ENCODE measurements around the gene OGDHL.
"Not testable (repeated sequence)": the region's sequence is repeated elsewhere in the genome, so short reads cannot be mapped to it uniquely, and the experiment has no call there.

Gene OGDHL

DNA sequence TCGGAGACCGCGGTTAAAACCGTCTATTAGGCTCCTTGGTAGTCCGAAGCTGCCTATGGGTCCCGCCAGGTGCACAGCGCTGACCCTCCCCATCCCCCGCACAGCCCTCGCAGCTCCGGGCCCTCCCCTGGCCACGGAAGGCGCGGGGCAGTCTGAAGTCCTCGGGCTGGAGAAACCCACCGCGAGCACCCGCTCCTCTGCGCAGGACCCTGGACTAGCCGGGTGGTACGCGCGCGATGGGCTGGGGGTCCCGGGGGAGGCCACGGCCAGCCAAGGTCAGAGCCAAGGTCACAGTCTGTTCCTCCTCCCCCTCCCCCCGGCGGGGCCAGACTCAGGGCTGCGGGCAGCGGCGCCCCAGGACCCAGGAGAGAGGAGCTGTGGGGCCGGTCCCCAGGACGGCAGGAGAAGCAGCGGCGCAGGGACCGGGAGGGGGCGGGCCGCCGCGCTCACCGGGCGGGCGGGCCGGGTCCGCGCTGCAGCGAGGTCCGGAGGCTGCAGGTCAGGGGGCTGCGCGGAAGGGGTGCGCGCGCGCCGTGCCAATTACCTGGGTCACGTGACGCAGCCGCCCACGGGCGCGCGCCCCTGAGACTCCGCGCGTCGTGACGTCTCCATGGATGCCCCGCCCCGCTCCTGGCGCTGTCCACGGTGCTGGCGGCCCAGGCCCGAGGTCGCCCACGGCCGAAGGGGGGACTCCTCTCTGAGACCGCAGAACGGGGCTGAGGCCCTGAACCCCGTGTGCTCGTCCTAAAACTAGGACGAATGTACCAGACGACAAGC is at the start of gene OGDHL:
OGDHL (minus strand) TSS at position 535 of the 777 bp plus-strand sequence. CDS start 3,731 bp downstream, outside the sequence.
- DNase-seq (ENCODE audit: low read depth in 2 of 2) = peak; percentile 10 to 13

DNA sequence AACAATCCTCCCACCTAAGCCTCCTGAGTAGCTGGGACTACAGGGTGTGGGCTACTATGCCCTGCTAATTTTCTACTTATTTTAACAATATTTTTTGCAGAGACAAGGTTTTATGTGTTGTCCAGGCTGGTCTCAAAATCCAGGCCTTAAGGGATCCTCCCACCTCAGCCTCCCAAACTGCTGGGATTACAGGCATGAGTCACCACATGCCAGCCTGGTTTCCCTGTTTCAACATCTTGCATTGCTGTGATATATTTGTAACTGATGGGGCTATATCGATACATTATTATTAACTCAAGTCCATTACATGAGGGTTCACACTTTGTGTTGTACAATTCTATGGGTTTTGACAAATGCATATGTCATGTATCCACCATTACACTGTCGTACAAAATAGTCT is 41.9 kb upstream of the OGDHL start:
- no peak for DNase-seq (ENCODE audit: low read depth in 2 of 2)

DNA sequence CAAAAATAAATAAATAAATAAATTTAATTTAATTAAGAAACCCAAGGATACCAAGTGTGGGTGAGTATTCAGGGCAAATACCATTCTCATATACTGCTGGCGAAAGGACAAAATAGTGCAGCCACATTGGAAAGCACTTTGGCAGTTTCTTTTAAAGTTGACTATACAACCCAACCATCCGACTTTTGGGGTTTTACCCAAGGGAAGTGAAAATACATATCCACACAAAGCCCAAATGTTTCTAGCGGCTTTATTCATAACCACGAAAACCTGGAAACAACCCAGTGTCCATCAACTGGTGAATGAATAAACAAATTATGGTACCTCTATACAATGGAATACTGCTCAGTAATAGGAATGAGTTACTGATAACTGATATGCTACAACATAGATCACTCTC is 36.2 kb upstream of the OGDHL start:
- no peak for DNase-seq (ENCODE audit: low read depth in 2 of 2)

DNA sequence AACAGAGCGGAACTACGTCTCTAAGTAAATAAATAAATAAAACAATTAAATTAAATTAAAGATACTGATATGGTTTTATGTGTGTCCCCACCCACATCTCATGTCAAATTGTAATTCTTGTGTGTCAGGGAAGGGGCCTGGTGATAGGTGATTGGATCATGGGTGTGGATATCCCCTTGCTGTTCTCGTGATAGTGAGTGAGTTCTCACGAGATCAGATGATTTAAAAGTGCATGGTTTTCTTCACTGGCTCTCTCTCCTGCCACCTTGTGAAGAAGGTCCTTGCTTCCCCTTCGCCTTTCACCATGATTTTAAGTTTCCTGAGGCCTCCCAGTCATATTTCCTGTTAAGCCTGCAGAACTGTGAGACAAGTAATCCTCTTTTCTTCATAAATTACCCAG is 29.0 kb upstream of the OGDHL start:
- DNase-seq (ENCODE audit: low read depth in 2 of 2) = no peak

DNA sequence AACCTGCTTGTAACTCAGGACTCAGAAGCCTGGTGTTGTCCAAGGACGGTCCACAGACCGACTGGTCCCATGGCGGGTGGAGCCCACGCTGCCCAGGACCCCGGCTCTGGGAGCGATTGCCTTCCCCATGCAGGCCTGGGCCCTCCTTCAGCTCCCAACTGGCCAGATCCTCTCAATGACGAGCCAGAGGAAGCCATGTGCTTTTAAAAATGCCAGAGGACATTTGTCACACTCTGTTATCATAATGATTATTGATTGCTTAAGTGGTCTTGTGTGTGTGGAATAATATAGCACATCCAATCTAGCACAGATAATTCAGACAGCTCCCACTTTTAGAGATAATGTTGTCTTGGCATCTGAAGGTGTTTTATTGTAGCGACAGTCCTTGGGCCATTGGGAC is 22.6 kb upstream of the OGDHL start:
- DNase-seq (ENCODE audit: low read depth in 2 of 2) = no peak

DNA sequence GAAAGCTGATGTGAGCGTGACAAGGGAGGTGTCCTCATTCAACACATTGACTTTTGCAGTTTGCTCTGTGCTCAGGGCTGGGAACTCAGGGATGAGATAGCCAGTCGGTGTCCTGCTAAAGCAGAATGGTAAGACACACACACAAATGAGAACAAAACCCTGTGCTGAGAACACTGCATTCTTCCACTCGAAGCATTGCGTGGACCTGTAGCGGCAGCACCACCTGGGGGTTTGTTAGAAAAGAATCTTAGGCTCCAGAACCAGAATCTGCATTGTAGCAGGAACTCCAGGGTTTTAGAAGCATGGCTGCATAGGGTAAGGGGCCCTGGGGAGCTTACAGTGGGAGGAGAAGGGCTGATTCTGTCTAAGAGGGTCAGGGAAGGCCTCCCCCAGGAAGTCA is 21.5 kb upstream of the OGDHL start:
- no peak for DNase-seq (ENCODE audit: low read depth in 2 of 2)

DNA sequence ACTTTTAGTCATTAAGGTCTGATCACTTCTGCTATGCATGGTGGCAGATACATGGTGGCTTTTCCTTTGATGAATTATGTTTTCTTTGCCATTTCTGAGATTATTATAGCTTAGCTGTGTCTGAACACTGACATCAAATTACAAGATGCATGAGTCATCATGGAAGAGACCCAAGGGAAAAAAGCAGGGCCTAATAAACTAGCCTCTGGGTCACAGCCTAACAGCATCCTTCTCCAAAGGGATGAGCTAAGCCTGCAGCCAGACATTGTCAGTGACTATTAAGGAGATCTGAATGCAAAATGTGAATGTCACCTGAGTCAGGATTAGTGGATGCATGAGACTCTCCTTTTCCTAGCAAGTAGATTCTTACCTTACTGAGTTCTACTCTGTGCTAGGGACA is 19.1 kb upstream of the OGDHL start:
- DNase-seq (ENCODE audit: low read depth in 2 of 2) = no peak

DNA sequence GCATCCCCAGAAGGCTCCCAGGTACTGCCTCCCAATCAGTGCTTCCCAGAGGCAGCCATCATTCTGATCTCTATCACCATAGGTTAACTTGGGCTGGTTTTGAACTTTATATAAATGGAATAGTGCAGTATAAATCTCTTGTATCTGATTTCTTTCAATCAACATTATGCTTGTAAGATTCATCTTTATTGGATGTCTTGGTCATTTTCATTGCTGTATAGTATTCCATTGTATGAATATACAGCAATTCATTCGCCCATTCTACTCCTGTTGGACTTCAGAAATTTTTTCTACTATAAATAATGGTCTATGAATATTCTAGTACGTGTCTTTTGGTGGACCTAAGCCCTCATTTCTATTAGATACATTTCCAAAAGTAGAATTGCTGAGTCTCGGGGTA is 16.1 kb upstream of the OGDHL start:
- DNase-seq (ENCODE audit: low read depth in 2 of 2) = no peak

DNA sequence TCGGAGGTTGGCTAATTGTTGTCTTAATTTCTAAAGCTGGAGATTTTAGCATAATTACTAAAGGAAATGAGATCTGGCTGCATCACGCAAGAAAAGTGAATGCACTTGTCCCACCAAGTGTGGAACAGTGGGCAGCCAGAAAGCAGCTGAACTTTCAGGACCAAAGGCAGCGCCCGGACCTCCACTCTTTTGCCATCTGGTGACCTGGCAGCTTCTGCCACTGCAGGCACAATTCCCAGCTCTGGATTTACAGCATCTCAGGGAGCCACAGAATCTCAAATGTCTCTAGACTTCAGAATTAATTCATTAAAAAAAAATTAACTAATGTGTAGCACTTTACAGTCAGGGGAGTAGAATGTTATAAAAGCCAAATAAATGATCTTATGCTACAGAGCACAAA is 14.7 kb upstream of the OGDHL start:
- DNase-seq (ENCODE audit: low read depth in 2 of 2) = no peak

DNA sequence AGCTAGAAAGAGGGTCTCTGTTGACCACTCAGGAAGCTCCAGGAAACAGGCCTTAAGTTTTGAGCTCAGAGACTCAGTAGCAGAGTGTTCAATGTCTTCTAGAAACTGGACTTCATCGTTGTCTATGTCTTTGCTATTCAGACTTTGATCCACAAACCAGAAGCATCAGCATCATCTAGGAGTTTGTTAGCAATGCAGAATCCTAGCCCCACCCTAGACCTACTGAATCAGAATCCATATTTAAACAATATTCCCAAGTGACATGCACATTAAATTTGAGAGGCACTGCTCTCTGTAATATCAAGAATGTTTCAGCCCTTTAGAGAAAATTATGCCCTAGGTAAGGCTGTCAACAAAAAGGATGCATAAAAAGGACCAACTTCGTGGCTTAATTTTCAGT is 12.9 kb upstream of the OGDHL start:
- no peak for DNase-seq (ENCODE audit: low read depth in 2 of 2)

DNA sequence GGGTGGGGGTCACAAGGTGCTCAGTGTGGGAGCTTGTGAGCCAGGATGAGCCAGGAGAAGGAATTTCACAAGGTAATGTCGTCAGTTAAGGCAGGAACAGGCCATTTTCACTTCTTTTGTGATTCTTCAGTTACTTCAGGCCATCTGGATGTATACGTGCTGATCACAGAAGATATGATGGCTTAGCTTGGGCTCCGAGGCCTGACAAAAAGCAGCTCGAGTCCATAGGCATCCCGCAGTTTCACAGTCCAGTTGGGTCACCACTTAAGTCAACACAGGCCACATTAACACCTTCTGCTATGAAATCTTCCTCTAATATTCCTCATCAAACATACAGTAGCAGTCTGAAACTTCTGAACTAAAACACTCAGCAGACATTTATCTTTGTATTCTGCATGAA is 10.8 kb upstream of the OGDHL start:
- not testable (repeated sequence) for DNase-seq (ENCODE audit: low read depth in 2 of 2)

DNA sequence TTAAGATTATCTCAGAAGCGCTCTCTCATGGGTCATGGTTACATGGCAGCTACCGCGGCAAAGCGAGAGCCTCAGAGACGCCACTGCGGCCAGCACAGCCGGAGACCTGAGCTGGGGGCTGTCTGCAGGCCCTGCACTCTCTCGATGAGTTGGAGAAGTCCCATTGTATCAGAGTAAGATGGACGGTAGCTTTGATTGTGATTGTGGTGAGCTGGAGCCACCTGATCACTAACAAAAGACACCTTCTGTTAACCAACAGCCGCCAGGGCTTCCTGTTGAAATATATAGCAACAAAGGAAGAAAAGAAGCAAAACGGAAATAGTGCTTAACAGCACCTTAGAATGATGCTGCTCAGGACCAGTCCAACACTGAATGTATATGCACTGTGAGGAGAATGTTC is 8.9 kb upstream of the OGDHL start:
- not testable (repeated sequence) for DNase-seq (ENCODE audit: low read depth in 2 of 2)

DNA sequence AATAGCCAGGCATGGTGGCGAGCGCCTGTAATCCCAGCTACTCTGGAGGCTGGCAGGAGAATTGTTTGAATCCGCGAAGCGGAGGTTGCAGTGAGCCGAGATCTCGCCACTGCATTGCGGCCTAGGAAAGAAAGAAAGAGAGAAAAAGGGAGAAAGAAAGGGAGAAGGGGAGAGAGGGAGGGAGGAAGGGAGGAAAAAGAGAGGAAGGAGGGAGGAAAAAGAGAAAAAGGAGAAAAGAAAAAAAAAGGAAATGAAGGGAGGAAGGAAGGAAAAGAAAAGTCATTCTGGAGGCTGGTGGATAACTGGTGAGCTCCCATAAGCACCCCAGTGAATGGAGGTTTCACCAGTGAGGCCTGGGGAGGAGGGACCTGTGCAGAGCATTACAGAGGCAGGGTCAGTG is 7.6 kb upstream of the OGDHL start:
- no peak for DNase-seq (ENCODE audit: low read depth in 2 of 2)

DNA sequence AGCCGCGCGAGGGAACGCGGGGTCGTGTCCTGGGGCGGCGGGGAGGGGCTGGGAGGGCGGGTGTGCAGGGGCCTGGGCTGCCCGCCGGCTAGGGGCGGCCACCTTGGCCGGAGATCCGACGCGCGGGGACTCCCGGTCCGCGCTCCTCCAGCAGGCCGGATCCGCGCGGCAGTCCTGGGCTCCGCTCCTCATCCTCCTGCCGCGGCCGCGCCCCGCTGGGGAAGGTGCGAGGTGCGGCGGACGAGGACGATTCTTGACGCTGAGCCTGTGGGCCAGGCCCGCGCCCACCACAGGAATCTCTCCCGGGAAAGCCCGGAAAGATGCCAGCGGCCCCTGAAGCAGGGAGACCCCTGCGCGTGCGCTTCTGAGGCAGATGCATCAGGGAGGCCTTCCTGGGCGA is 6.6 kb upstream of the OGDHL start:
- no peak for DNase-seq (ENCODE audit: low read depth in 2 of 2)

DNA sequence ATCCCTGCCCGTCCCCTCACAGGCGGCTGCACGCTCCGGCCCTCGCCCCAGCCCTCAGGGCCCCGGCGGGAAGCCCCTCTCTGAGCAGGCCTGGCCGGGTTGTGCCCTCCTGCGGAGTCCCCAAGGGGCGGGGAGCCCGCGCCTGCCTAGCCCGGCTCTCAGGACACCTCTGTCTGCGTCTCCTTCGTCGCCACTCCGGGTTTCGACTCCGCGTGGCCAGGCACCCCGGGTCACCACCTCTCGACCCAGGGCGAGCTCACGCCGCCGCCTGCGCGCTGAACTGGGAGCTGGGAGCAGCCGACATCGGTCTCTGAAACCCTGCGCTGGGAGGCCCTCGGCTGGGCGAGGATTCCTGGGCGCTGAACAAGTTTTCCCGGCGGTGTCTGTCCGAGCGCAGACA is 6.2 kb upstream of the OGDHL start:
- DNase-seq (ENCODE audit: low read depth in 2 of 2) = no peak

DNA sequence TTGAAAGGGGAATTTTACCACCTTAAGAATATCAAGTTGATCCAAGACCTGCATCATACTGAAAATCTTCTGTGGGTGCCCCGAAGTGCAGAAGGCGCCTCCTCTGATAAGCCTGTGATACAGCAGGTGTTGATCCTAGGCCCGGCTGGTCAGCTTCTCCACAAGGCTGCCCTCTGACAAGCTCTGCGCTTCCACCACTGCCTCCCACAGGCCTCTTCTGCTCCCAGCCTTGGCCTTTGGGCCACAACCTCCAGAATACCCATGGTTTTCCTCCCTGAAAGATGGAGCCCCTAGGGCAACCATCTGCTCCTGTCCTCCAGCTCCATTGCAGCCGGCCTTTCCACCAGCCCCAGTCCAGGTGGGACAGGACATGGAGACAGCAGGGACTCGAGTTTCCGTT is 5.6 kb upstream of the OGDHL start:
- DNase-seq (ENCODE audit: low read depth in 2 of 2) = no peak

DNA sequence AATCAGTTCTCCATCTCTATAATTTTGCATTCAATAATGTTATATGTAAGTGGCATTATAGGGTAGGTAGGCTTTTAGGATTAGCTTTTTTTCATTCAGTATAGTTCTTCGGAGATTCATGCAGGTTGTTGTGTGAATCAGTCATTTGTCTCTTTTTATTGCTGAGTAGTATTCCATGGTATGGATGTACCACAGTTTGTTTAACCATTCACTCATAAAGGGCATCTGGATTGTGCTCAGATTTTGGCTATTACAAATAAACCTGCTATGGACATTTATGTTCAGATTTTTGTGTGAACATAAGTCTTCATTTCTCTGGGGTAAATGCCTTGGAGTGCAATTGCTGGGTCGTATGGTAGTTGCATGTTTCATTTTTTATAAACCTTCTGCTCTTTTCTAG is 4.4 kb upstream of the OGDHL start:
- DNase-seq (ENCODE audit: low read depth in 2 of 2) = no peak

DNA sequence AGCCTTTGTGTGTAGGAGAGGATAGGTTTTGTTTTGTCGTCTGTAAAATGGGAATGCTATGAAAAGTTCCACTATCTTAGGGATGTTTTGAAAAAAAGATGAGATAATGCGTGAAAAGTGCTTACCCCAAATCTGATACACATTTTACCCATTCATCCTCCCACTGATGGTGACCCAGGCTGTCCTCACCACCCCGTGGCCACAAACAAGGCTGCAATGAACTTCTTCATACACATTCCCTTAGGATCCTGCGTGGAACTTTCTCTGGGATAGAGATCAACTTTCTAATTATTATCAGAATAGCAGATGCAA is 399 bp upstream of the OGDHL start:
- DNase-seq (ENCODE audit: low read depth in 2 of 2) = no peak

DNA sequence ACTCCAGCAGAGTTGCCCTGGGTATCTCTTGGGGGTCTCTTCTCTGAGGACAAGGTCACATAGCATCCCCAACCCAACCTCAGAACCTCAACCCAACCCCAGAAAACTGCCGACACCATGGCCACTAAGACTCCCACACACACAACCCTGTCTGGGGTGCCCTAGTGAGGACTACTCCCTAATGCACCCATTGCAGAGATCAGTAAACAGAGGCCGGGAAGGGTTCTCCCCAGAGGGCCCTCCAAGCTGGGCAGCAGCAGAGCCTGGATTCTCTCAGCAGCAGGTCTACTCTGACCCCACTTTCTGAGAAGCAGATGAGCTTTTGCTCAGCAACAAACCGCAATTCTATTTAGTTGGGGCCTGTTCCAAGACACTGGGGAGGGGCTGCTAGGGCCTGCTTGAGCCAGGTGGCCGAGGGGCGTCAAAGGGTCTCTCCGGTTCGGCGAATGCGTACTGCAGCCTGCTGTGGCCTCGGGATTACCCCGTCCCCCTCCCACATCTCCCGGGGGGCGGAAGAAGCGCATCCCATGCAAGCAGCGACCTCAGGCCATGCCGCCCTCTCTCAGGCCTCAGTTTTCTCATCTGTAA is 828 bp downstream of the OGDHL start:
- no peak for DNase-seq (ENCODE audit: low read depth in 2 of 2)

DNA sequence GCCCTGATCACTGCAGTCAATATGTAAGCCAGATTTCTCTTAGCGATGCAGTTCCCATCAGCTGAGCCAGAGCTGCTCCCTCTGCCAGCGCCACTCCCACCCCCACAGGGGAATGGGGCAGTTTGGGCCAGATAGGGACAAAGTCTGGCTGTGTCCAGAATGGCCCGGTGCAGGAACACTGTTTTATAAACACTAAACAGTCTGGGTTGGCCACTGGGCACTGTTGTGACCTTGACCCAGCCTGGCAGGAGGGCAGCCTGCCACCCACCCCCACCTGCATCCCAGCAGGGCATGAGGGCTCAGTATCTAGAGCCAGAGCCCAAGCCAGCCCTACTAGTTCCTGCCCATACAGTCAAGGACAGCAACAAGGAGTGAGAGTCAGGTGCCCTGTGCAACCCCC is 1.3 kb downstream of the OGDHL start:
- no peak for DNase-seq (ENCODE audit: low read depth in 2 of 2)

DNA sequence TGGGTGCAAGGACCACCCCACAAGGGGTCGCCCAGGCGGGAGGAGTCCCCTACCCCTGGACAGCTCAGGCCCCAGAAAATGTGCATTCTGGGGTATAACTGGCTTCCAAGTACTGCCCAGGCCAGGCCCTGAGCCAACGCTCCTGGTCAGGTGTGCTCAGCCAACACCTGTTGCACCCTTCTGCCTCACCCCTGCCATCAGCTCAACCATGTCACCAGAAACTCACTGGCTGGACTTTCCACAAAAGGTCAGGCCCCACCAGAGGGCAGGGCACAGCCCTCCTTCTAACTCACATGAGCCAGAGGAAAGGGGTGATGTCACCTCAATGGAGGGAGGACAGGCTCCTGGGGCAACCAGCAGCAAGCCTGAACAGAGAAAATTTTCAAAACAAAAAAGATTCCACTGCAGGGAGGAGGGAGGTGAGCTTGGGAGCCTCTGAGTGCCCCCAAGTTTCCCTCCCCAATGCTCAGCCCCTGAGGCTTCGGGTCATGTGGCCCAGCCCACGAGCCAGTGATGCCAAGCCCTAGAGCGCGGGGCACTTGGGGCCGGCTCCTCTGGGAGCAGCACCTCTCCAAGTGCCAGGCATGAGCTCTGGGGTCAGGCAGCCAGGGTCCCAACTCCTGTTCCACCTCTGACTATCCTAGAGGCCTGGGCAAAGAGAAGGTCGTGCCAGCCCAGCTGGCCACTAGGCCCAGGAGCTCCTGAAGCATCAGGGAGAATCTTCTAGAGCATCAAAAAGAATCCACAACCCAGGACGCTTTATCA is 2.2 kb downstream of the OGDHL start:
- no peak for DNase-seq (ENCODE audit: low read depth in 2 of 2)

DNA sequence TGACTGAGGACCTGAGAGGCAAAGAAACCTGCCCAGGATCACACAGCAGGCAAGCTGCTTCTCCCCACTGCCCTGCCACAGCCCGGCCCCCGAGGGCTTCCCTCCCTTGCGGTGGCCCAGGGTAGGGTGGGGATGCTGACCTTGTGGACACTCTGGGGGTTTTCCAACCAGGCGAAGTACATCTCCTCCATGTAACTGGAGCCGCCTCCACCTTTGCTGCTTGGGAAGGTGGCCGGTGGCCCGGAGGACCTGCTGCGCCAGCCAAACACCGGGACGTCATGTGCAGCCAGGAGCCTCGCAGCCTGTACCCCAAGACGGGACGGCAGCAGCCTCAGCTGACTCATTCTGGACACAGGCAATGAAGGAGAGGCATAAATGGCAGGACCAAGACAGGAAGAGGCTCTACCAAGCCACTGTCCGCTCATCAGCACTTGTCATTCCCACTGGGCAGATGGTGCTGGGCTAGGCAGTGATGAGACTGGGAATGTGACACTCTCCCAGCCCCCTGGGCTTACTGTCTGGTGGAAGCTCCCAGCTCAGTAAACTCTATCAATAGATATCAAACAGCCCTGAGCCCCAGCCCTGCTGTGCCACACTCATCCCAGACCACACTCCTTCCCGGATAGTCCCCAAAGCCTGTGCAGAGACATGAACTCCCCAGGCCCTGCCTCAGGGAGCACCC is 3.7 kb downstream of the OGDHL start:
- no peak for DNase-seq (ENCODE audit: low read depth in 2 of 2)

DNA sequence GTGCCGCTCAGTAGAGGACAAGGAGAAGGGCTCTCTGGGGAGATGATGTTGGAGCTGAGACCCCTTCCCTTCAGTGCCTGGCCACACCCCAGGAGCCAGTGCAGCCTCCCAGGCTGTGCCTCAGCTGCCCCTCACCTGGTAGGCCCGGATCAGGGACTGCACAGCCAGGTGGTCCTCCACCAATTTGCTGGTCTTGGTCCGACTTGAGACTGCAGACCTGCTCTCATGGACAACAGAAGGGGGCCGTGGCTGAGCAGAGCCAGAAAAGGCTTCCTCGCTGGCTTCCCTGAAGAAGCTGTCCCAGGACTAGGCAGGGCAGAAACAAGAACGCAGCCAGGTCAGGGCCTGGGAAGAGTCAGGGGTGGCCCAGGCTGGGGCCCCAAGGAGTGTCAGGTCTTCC is 5.5 kb downstream of the OGDHL start:
- DNase-seq (ENCODE audit: low read depth in 2 of 2) = no peak
